Effector memory CD4-positive, alpha-beta T cell (primary cell): Measurements from ENCODE around the gene NPB.
A peak's percentile ranks its signal among the peaks of the same experiment; 100 is the strongest.

Experiments
- DNase-seq, 3 donors: peaks; one replicate each; pipeline ENCODE4 v3.0.0-alpha.2; 2020
- H3K27ac ChIP-seq: 2 replicates; pipeline ENCODE4 v1.7.0; 2013; ENCODE audit warnings: mild to moderate bottlenecking, low read length, moderate library complexity; ENCODE audit not compliant: insufficient read depth, poor library complexity, severe bottlenecking
- H3K27me3 ChIP-seq: replicated peaks from 2 replicates; pipeline ENCODE4 v1.7.0; 2013; ENCODE audit warnings: mild to moderate bottlenecking, low read length; ENCODE audit not compliant: insufficient read depth, control insufficient read depth, poor library complexity, severe bottlenecking
- H3K36me3 ChIP-seq: 2 replicates; pipeline ENCODE4 v1.7.0; 2013; ENCODE audit warnings: mild to moderate bottlenecking, low read length, moderate library complexity; ENCODE audit not compliant: control insufficient read depth, insufficient read depth
- H3K4me1 ChIP-seq: 2 replicates; pipeline ENCODE4 v1.7.0; 2013; ENCODE audit warnings: low read length, mild to moderate bottlenecking; ENCODE audit not compliant: control insufficient read depth, insufficient read depth, poor library complexity, severe bottlenecking
- H3K4me3 ChIP-seq: 2 replicates; pipeline ENCODE4 v1.7.0; 2013; ENCODE audit warnings: low read length, low read depth, mild to moderate bottlenecking; ENCODE audit not compliant: insufficient read depth, poor library complexity, severe bottlenecking
- H3K9me3 ChIP-seq: 2 replicates; pipeline ENCODE4 v1.7.0; 2013; ENCODE audit warnings: mild to moderate bottlenecking, low read length, moderate library complexity; ENCODE audit not compliant: control insufficient read depth

The NPB gene

DNA sequence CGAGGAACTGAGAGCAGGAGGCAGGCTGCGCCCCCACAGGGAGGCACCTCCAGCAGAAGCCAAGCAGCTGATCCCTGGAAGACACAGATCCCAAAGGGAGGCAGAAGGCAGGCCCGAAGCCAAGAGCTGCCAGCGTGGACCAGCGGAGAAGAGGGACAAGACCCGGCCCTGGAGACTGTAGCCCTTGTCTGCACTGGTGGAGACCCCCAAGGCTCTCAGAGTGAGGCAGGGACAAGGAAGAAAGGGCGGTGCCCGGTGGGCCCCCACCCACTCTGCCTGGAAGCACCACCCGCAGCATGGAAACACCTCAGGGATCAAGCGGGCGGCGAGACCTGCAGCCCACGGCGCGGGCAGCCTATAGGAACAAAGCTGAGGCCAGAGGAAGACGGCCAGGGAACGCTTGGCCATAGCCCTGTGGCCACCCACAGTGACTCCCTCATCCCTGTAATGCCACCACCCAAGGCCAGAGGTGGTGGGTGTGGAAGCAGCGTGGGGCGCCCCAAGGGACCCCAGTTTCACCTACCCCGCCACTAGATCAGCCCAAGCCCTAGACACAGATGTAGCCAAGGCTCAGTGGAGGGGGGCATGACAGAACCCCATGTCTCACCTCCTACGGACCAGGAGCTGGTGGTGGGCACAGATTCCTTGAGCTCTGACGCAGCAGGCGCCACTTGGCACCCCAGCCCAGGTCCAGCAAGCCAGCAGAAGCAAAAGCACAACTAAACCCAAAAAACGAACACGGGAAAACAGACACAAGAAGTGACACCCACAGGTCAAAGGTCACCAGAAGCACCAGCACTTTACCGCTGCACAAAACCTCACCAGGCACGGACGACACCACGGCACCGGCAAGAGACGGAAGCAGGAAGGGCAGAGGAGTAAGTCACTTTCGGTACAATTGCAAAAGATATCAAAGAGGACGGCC, 18.8 kb downstream of the NPB start:
- Histone ChIP-seq H3K27ac (no peak overlapping the region), H3K9me3 (no peaks in the 10 kb centered on the region), H3K4me1 (peaks cover 34% of the 10 kb centered on the region), H3K4me3 (no peak overlapping the region), H3K27me3 (no peaks in the 10 kb centered on the region), H3K36me3 (peaks cover 4% of the 10 kb centered on the region)
- no peak for DNase-seq

DNA sequence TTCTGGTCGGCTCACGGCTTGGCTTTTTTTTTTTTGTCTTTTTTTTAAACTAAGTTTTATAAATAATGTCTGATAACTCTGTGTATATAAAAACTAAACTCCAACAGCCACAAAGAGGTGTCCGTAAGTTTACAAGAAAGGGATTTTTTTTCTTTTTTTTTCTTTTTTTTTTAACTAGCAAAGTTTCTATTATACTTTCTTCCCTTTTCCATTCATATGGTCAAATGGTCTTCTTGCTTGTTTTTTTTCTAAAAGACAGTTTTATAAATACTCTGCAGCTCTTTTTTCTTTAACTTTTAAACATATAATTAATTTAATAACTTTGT, 19.5 kb downstream of the NPB start:
- Histone ChIP-seq H3K27me3 (no peaks in the 10 kb centered on the region), H3K36me3 (no peaks in the 10 kb centered on the region), H3K4me1 (peaks cover 40% of the 10 kb centered on the region), H3K9me3 (no peaks in the 10 kb centered on the region), H3K4me3 (no peak overlapping the region), H3K27ac (no peak overlapping the region)
- no peak for DNase-seq

DNA sequence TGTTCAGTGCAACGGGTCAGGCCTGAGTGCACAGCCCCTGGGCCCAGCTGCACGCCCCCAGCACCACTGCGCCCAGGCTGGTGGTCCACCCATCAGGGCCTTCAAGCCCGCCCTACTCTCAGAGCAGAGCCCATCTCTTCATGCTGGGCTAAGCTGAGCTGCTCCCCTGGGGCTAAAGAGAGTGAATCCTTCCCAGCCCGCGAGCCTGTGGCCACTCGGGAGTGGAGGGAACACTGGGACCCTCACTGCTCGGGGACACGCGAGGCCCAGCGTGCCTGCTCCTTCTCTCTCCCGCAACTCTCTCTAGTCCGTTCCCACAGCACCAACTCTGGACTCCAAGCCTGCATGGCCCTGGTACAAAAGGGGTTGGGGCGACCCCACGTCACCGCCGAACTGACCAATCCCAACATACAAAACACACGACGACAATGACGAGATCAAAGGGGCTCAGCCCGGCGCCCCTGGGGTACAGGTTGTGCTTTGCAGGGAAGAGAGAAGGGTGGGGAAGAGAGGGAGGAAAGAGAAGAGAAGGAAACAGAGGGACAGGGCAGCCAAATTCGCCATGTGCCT, 20.0 kb downstream of the NPB start:
- Histone ChIP-seq H3K27ac (no peak overlapping the region), H3K27me3 (no peaks in the 10 kb centered on the region), H3K9me3 (no peaks in the 10 kb centered on the region), H3K36me3 (no peaks in the 10 kb centered on the region), H3K4me1 (peaks cover 35% of the 10 kb centered on the region), H3K4me3 (no peak overlapping the region)
- no peak for DNase-seq

DNA sequence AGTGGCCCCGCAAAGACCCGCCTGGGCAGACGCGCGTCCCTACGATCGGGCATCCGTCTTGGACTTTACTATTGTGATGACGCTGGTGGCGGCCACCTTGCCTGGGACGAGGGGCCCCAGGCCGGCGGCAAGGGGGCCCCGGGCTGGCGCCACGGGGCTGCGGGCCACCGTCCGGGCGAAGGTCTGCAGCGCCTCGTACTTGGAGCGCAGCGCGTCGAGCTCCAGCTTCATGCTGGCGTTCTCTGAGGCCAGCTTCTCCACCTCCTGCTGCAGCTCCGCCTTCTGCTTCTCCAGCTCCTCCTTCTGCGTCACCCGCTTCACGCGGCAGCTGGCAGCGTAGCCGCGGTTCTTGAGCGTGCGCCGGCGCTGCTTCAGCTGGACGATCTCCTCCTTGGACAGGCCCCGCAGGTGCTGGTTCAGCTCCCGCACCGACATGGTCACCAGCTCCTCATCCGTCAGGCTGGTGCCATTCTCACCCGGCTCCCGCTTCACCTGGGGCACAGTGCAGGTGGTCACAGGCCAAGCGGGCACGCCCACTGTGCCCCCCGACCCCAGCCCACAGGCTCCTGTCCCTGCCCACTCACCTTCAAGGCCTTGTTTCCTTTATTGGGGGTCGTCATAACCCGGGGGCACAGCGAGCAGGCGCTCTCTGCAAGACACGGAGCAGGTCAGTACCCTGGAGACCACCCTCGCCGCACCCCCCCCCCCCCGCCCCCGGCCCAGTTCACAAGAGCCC, 20.7 kb downstream of the NPB start:
- peaks cover 33% of the 10 kb centered on the region for H3K4me1 ChIP-seq
- no peak for DNase-seq
- H3K9me3 ChIP-seq, result no peaks in the 10 kb centered on the region
- H3K27ac ChIP-seq, result no peak overlapping the region
- H3K4me3 ChIP-seq, result no peak overlapping the region
- H3K36me3 ChIP-seq, result no peaks in the 10 kb centered on the region
- no peaks in the 10 kb centered on the region for H3K27me3 ChIP-seq

DNA sequence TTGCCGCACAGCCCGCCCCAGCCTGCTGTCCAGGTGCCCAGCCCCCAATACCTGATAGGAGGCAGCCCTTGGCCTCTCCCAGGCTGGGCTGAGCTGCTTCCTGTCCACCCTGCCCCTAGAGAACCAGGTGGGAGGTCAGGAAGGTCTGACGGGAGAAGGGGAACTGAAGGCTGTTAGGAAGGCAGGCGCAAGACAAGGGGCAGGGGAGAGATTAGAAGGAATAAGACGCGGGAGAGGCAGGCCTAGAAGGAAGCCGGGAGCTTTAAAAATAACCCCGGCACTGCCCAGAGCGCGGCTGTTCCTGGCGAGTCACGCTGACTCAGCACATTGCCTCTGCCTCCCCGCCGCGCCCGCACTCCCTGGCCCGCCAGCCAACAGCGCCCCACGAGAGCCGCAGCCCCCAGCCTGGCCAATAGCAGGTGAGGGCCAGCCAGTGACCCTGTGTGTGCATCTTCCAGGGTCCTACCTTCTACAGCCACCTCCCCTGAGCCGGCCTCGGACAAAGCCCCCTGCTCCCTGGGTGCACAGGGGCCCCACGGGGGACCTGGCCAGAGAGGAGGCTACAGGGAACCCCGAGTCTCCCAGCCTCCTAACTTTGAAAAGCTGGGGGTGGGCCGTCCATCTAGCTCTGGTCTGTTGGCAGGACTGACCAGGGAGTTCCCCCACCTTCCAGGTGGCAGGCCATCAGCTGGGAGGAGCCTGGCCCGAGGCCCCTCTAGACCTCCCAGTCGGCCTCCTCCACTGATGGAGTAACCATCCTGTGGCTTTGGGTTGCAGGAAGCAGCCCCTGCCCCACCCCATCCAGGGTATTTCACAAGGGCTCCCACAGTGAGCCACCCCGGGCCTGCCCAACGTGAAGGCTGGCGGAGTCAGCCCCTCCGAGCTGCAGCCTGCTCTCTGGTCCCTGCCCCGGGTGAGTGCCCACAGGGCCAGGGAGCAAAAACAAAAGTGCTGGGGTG, 21.5 kb downstream of the NPB start:
- H3K9me3 ChIP-seq, result no peaks in the 10 kb centered on the region
- no peak overlapping the region for H3K4me3 ChIP-seq
- peaks cover 35% of the 10 kb centered on the region for H3K4me1 ChIP-seq
- H3K27ac ChIP-seq, result no peak overlapping the region
- H3K36me3 ChIP-seq, result no peaks in the 10 kb centered on the region
- no peak for DNase-seq
- peaks cover 2% of the 10 kb centered on the region for H3K27me3 ChIP-seq

DNA sequence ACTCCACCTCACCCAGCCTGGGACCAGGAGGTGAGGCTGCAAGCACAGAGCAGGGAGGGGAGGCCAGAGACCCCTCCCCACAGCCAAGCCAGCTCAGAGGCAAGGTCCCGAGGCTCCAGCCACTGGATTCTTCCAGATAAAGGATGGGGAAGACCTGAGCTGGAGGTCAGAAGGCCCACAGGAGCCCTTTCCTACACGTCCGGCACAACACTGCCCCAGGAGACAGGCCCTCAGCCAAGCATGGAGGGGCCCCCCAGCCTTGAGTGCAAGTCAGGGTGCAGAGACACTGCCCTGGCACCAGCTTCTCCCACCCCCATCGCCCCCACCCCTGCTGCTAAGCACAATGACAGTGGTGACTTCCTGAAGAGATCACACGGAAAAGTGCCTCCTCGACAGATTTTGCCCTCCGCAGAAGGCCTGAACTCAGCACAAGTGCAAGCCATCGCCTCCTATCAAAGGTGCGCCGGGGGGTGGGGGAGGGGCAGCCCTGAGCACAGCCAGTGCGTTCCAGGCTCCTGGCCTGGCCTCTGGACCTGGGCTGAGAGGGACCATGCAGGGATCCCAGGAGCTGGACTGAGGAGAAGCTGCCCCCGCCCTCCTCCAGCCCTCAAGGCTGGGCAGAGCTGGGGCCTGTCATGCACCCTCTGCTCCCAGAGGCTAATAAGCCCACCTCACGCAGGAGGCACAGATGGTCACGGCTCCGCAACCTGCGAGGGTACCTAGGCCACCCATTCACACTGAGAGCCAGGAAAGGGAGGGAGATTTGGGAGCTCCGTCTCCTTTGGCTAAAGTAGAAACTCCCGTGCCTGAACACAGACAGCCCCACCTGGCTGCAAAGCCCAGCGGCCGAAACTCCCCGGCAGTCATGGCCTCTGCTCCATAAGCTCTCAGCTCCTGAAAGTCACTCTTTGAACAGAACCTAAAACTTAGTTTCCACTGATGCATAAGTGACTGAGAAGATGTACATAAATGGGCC, 22.8 kb downstream of the NPB start:
- no peak for DNase-seq
- Histone ChIP-seq H3K4me1 (peaks cover 37% of the 10 kb centered on the region), H3K9me3 (no peaks in the 10 kb centered on the region), H3K27ac (peak overlapping the region; percentile 8), H3K27me3 (peaks cover 9% of the 10 kb centered on the region), H3K36me3 (no peaks in the 10 kb centered on the region), H3K4me3 (peak overlapping the region; percentile 20)

DNA sequence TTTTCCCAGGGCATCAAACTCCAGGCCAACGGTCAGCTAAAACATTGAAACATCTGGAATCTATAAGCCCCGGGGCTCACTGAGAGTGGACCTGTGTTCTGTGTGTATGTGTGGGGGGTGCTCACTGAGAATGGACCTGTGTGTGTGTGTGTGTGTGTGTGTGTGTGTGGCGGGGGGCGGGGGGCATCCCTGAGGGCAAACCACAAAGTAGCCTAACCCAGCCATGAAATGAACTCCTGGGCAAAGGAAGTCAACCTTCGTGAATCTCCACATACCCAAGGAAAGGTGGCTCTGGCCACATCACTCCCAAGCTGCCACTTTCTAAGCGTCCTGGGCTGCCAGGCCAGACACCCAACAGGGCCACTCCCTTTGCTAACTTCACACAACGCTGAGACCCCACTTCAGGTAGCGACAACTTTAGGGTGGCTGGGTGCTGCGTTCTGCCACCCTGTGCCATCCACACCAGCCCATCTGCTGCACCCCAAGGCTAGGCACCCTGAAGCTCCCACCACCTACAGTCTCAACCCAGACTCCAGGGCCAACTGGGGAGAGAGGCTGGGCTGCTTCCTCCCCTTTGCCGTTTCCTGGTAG, 23.9 kb downstream of the NPB start:
- Histone ChIP-seq H3K9me3 (no peaks in the 10 kb centered on the region), H3K27me3 (peaks cover 9% of the 10 kb centered on the region), H3K27ac (peak overlapping the region; percentile 79), H3K36me3 (no peaks in the 10 kb centered on the region), H3K4me1 (peaks cover 37% of the 10 kb centered on the region), H3K4me3 (peak overlapping the region; percentile 55)
- no peak for DNase-seq

DNA sequence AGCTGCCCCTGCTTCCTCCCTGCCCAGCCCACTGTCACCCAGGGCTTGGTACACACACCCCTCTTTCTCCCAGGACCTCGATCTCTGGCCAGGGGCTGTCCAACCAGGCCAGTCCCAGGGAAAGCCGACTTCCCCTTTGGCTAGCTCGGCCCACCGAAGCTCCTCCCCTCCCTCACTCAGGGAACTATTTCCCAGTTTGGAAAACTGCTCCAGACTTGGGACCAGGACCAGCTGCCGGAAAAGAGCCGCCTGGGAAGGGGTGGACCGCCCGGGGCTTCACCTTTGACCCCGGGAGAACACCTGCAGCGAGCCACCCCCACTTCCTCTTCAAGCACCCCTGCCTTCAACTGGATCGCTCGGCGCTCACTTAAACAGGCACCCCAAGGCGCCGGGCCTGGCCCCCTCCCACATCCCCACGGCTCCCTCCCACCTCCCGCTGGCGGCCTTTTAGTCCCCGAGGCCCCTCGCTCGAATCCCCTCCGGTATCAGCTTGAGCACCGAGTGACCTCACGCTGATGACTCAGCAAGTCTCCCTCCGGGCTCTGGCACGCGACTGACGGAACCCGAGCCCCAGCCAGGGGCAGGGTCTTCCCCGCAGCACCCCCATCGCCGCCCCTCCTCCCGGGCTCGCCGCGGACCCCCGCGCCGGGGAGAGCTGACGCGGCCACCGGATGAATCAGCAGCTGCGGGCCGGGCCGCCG, 24.6 kb downstream of the NPB start:
- peak overlapping the region; percentile 55 for H3K4me3 ChIP-seq
- peaks cover 37% of the 10 kb centered on the region for H3K4me1 ChIP-seq
- H3K36me3 ChIP-seq, result no peaks in the 10 kb centered on the region

More for the DNA sequence above, 24.6 kb downstream of the NPB start:
- Histone ChIP-seq H3K27me3 (peaks cover 9% of the 10 kb centered on the region), H3K27ac (peak overlapping the region; percentile 79), H3K9me3 (no peaks in the 10 kb centered on the region)
- peak; percentile 38 to 47 (median 41) for DNase-seq
